C4-2B (cell line): ENCODE data around the gene C1QTNF6.

ENCODE experiments used
- ZFX ChIP-seq: fragments of 450-650 bp; IDR thresholded peaks from 2 replicates; pipeline ENCODE4 v1.6.1; 2017
- TF ChIP-seq, protein P1 (sequence below): fragments of 450-650 bp; conservative IDR thresholded peaks from 2 replicates; pipeline ENCODE4 v1.5.1; 2017; ENCODE audit warnings: mild to moderate bottlenecking

DNA sequence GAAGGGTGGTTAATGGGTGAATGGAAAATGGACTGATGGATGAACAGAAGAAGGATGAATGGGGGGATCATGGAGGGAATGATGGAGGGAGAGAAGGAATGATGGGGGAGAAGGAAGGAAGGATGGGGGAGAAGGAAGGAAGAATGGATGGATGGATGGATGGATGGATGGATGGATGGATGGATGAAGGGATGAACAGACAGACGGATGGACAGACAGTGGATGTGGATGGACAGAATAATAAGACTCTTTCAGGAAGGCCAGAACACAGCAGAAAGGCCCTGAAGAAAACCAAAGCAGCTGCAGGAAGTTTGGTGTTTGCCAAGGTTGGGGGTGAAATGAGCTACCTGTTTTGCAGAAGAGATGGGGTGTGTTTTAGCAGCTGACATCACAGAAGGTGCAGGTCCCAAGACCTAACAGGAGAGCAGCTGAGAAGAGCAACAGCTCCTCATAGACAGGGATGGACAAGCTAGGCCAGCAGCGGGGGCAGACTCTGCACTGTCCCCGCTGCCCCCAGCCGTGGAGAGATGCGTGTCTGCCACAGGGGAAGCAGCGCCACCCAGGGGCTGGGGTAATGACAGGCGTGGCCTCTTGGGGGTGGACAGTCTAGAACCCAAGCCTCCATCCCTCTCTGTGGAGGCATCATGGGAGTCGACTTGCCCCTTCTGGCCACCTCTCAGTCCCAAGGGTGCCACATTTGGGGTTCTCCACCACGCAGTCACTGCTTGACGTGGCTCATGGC is 17.9 kb downstream of the C1QTNF6 start:
- TF ChIP-seq, protein P1, sequence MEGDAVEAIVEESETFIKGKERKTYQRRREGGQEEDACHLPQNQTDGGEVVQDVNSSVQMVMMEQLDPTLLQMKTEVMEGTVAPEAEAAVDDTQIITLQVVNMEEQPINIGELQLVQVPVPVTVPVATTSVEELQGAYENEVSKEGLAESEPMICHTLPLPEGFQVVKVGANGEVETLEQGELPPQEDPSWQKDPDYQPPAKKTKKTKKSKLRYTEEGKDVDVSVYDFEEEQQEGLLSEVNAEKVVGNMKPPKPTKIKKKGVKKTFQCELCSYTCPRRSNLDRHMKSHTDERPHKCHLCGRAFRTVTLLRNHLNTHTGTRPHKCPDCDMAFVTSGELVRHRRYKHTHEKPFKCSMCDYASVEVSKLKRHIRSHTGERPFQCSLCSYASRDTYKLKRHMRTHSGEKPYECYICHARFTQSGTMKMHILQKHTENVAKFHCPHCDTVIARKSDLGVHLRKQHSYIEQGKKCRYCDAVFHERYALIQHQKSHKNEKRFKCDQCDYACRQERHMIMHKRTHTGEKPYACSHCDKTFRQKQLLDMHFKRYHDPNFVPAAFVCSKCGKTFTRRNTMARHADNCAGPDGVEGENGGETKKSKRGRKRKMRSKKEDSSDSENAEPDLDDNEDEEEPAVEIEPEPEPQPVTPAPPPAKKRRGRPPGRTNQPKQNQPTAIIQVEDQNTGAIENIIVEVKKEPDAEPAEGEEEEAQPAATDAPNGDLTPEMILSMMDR: no peak
- TF ChIP-seq ZFX: no peak
